Suppressor macrophage (primary cell): Measurements from ENCODE around the gene ESYT2.

Source experiments
- DNase-seq, 4 experiments: peaks; one replicate each; pipeline ENCODE4 v3.0.0-alpha.2; 2020 to 2022

Gene ESYT2

DNA sequence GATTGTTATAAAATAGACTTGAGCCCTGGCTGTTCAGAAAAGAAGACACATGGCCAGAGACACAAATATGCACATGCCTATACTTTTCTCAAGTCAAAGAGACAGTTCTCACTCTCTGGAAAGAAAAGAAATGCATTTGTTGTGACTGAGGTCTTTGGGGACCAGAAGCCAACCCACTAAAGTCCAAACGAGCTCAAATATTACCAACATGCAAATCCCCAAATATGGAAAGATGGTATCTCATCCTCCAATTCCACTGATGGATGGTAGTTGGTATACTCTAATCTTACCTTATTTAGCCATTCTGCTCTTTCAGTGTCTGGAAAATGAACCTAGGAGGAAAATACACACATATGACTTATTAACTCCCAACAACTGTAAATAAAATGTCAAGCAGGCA, 30.6 kb downstream of the ESYT2 start:
- no peak for DNase-seq

DNA sequence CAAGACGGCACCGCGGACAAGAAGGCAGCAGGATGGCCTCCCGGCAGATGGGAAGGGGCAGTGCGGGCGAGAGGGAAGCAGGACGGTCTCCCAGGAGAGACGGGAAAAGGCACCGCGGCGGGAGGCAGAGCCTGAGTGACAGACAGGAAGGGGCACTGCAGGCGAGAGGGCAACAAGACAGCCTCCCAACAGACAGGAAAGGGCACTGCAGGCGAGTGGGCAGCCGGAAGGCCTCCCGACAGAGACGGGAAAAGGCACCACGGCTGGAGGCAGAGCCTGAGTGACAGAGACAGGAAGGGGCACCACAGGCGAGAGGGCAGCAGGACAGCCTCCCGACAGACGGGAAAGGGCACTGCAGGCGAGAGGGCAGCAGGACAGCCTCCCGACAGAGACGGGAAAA, 32.6 kb downstream of the ESYT2 start:
- DNase-seq = no peak

DNA sequence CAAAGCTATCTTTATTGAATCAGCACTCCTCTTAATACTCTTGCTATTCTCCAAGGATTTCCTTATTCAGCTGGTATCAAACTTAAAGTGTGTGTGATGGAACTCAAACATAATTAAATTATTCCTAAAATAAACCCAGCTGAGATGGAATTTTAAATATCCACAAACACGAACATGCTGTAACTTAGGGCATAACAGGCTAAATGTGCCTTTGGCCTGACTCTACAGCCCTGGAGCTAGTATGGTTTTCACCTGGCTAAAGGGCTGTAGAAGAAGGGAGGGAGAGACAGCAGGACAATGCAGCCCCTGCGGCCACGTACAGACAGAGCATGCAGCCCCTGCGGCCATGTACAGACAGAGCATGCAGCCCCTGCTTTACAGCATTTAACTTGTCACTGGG, 34.0 kb downstream of the ESYT2 start:
- no peak for DNase-seq

DNA sequence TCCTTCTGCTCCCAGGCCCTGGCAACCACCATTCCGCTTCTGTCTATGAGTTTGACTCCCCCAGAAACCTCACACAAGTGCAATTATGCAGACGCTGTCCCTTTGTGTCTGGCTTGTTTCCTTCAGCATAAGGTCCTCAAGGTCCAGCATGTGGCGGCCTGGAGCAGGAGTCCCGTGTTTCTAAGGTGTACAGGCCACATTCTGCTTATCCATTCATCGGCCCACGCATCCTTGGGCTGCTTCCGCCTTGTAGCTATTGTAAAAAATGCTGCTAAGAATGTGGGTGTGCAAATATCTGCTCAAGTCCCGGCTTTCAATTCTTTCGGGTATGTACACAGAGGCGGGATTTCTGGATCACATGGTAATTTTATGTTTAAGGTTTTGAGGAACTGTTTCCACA, 38.2 kb downstream of the ESYT2 start:
- DNase-seq = no peak

DNA sequence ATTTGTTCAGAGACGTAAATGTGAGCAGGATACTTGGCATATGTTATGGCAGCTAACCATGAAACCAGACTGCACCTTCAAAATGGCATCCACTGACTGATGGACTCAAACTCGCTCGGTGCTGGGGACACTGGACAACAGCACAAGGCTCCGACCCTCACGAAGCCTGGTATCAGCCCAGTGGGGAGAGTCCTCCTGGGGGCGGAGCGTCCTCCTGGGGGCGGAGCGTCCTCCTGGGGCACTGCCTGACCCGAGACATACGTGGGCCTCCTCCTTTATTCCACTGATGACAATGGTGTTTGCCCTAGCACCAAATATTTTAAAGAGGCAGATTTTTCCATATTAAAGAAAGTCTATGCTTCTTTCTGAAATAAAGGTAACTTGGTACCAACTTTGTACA, 39.5 kb downstream of the ESYT2 start:
- DNase-seq = no peak

DNA sequence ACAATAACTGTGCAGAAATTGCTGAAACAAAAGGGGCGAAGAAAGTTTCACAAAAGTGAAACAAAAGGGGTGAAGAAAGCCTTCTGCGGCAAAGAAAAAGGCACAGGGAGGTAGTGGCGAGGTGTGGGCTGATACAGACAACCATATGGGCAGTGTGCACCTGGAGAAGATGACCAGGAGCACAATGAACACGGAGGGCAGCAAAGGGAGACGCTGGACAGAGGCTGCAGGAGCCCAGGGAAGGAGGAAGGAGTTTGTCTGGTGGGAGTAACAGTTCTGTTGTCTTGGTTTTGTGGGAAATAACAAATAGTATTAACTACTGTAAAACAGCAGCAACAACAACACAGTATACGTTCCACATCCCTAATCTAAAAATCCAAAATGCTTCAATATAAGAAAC, 42.4 kb downstream of the ESYT2 start:
- no peak for DNase-seq

DNA sequence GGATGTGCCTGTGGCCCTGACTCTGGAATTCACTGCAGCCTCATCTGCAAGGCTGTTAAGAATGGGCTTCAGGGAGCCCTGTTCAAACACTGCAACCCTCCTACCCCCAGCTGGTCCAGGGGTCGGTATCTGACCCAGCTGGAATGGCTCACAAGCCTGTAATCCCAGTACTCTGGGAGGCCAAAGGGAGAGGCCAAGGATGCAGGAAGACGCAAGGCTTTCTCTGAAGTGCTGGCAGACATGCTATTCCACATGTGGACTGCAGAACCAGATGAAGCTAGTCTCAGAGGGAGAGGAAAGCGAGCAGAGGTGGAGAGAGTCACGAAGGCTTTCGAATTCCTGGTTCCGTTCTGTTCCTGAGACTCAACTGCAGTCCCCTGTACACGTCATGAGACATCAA, 45.0 kb downstream of the ESYT2 start:
- DNase-seq = no peak

DNA sequence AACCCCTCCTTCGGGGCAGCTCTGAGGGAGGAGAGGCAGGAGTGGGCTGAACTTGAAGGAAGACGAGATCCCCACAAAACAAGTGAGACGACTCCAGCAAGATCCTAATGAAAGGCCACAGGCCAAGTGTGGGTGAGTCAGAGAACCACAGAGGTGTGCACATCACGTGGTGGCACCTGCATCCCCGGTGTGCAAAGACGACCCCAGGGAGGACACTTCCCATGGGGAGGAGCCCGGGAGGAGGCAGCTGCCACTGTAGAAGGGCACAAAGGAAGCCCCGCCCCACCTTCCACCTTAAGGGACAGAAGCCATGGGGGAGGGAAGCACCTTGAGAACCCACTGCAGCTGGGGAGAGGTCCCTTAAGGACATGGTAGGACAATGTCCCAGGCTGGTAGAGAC, 45.7 kb downstream of the ESYT2 start:
- DNase-seq = no peak

DNA sequence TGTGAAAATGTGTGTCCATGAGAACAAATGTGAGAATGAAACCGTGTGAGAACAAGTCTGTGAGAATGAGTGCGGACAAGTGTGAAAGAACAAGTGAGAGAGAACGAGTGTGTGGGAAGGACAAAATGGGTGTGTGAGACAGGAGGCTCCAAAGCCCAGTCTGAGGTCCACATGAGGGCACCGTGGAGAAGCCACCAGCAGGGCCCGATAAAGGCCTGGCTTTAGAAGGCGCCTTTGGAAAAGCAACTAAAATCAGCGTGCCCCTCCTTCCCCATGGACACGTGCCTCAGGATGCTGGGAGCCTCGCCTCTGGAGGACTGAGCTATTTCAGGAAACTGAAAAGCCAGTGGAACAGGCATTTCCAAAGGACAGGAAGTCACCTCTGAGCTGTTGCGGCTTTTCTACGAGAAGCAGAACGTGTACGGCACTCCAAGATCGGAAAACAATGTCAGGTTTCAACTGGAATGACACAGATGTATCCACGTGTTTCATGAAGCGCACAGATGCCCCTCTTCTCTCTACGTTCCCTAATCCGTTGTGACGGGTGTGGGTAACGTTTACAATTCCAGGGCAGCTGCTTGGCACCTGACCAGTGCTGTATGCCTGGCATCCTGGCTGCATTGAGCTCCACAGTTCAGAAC, 46.4 kb downstream of the ESYT2 start:
- DNase-seq = peak; percentile 31 to 50 (median 38)

DNA sequence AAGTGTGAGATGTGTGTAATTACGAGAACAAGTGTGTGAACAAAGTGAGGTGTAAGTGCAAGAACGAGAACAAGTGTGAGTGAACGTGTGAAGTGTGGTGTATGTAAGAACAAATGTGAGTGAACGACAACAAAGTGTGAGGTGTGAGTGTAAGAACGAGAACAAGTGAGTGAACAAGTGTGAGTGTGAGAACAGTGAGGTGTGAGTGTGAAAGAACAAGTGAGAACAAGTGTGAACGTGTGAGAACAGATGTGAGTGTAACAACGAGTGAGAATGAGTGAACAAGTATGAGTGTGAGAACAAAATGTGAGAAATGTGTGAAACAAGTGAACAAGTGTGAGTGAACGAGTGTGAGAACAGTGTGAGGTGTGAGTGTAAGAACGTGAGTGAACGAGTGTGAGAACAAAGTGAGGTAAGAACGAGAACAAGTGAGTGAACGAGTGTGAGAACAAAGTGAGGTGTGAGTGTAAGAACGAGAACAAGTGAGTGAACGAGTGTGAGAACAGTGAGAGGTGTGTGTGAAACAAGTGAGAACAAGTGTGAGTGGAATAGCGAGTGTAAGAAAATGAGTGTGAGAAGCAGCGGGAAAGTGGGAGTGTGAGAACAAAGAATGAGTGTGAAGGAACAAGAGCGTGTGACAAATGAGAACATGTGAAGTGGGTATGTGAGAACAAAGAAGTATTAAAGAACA, 47.2 kb downstream of the ESYT2 start:
- DNase-seq = no peak

DNA sequence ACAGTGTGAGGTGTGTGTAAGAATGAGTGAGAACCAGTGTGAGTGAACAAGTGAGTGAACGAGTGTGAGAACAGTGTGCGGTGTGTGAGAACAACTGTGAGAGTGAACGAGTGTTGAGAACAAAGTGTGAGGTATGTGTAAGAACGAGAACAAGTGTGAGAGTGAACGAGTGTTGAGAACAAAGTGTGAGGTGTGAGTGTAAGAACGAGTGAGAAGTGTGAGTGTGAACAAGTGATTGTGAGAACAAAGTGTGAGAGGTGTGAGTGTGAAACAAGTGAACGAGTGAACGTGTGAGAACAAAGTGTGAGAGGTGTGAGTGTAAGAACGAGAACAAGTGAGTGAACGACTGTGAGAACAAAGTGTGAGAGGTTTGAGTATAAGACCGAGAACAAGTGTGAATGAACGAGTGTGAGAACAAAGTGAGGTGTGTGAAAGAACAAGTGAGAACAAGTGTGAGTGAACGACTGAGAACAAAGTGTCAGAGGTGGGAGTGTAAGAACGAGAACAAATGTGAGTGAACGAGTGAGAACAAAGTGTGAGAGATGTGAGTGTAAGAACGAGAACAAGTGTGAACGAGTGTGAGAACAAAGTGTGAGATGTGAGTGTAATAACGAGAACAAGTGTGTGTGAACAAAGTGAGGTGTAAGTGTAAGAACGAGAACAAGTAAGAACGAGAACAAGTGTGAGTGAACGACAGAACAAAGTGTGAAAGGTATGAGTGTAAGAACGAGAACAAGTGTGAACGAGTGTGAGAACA, 47.9 kb downstream of the ESYT2 start:
- no peak for DNase-seq

DNA sequence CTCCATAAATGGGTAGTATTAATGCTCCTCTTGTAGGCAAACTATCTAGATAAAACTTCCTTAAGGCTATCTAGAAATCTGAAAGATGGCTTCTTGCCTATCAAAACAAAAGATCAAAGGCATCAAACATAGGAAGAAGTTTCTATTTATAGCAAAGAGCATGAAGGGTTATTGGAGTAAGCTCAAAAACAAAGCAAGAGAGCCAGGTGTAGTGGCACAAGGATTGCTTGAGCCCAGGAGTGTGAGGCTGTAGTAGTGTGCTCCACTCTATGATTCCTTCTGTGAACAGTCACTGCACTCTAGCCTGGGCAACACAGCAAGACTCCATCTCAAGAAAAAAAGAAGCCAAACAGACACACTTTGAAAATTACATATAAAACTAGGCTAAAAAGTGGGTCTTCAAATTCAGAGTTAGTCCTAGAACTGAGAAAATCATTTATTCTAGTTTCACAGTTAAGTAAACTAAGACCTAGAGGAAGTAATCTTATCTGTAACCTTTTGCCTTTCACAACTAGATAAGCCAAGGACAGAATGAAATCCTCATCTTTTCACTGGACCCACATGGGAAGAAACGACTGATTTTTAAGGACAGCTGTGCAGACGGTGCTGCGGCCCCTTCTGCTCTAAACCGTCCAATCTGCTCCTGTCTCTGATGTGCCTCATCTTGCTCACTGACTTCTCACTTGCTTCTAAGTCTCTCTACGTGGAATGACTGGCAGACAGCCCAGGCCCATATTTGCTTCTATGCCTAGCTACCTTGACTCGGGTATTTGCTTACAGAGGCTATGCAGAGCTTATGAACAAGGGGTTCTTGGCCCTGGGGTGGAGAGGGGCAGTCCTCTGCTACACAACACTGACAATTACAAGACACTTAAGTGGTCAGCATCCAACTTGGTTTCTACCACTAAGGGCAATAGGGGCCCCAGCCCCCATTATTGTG, 50.0 kb downstream of the ESYT2 start:
- no peak for DNase-seq

DNA sequence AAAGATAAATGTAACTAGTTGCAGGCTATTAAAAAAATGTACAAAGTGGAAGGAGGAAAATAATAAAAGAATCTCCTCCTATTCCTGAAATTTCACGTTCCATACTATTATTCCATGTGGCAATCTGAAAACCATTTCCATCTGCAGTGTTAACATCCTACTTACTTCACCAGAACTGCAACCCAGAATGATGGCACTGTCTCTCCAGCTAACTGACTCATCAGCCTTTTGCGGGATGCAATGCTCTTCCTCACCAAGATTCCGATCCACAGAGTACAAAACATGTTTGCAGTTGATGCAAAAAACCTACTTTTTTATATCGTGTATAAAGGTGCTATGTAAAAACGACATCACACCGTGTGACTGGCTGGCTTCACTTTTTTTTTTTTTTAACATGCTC, 50.8 kb downstream of the ESYT2 start:
- no peak for DNase-seq

DNA sequence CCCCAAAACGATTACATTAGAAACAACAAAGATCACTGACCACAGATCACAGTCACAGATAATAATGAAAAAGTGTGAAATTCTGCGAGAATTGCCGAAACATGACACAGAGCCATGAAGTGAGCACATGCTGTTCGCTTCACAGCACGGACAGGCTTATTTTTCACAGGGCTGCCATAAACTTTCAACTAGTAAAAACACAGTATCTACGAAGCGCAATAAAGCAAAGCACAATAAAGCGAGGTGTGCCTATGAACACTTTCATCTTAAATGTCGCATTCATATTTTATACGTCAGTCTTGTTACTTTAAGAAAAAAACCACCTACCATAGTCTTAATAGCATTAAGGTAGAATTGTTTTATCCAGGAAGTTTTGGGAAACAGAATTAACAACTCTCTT, 51.5 kb downstream of the ESYT2 start:
- DNase-seq = no peak

DNA sequence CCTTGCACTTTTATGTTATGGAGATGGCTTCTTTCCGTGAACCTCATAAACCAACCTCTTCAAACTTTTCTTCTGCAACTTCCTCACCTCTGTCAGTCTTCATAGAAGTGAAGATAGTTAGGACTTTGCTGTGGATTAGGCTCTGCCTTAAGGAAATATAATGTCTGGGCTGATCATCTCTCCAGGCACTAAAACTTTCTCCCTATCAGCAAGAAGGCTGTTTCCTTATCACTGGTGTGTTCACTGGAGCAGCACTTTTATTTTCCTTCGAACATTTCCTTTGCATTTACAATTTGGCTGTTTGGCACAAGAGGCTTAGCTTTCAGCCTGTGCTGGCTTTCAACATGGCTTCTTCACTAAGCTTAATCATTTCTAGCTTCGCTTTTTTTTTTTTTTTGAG, 52.8 kb downstream of the ESYT2 start:
- DNase-seq = no peak

DNA sequence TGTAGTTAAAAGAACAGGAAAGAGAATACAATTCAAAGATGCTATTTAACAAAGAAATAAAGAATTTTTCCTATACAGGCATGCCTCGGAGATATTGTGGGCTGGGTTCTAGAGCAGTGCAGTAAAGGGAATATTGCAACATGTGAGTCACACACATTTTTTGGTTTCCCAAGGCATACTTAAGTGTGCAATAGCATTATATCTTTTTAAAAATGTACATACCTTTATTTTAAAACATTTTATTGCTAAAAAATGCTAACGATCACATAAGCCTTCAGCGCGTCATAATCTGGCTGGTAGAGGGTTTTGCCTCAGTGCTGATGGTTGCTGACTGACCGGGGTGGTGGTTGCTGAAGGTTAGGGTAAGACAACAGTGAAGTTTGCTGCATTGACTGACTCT, 54.4 kb downstream of the ESYT2 start:
- DNase-seq = no peak

DNA sequence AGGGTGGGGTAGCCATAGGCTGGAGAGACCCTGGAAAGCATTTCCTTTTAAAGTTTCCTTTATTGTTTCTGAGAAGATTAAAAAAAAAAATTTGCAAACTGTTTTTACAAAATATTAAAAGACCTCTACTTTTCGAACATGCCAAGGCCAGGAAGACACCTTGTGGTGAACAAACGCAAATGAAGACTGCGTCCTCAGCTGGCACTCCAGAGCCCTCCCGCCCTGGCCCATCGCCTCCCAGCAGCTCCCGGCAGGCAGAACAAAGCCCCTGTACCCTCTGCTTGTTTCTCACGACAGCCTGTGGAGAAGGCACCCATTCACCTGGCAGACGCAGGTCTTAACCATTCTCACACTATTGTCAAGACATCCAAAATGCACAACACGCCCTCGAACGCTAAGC, 56.4 kb downstream of the ESYT2 start:
- peak in 1 of 4 experiments; percentile 10 for DNase-seq

DNA sequence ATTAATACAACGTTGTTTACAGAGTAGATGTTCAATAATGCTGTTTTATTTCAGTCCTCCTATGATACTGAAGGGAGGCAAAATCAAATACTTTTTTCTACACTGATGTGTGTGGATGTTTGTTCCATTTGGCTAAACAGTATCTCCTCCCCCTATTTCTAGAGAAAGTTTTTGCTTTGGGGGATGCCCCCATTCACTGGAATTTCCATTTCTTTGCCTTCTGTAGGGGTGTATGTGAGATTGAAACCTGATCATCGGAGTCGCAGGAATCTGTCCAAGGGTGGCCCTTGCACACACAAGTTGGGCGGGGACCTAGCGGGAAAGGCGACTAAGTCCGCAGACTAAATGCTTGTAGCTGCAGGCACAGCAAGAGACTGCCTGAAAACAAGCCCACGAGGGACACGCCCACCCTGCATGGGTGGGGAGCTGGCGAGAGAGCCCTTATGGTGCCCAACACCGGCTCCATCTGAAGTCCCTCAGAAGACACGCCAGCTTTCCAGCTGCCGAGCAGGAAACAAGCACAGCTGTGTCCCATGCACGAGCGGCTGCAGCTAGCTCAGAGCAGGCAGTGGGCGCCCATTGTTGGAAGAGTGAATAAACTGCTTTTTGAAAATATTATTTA, 58.0 kb downstream of the ESYT2 start:
- no peak for DNase-seq

DNA sequence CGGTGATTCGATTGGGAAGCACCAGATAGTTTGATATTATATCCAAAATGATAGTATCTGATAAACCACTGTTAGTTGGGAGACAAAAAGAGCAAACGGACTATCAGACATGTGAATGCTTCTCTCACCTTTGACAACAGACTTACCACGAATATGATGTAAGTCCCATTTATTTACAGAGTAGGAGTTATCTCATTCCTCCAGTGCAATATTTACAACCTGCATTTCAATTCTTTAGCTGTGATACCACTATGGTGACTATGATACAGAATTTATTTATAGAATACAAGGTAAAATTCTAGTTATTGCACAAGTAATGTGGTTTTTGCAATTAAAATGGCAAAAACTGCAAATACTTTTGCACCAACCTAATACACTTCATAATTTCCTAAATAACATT, 61.6 kb downstream of the ESYT2 start:
- DNase-seq = no peak

DNA sequence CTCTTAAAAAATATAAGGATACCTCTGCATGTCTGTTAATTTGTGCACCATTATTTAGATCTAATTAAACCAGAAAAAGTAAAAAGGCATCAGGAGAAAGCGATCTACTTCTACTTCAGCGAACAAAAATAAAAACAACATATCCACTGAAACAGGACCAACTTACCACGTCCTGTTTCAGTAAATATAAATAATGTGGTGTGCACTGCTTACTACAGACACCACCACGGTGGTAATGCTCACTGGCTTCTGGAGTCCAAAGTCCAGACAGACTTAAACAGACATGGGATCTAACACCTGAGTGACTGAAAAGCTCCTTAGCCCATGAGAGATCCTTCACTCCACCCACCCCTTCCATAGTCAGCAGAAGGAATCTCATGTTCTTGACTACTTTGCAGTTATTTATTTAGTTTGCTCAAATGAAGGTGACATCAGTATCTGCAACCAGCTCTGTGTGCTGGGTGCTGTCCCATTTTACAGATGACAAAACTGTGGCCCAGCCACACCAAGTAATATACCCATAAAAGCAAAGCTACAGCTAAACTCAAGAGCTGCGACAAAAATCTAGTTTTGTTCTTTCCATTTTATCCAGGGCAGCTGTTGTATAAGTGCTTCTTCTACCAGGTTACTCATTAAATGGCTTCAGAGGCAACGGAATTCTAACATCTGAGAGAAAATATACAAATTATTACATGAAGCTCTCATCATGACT, 62.6 kb downstream of the ESYT2 start:
- DNase-seq = no peak

DNA sequence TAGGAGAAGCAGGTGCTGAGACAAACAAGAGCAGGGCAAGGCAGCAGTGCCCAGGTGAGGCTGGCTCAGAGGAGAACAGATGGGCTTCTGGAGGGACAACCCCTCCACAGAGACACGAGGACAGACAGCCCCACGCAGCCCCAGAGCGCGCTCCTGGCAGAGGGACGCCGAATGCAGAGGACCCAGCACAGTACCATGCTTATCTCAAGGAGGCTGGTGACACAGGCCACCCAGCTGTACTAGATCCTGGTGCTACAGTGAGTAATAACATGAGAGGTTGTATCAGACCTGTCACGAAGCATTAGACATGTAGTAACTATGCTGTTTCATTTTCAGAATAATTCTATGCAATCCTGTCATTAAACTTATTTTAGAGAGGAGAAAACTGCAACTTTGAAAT, 64.3 kb downstream of the ESYT2 start:
- DNase-seq = no peak
